Ishikawa (cell line): ENCODE data around the gene SGCD.

Source experiments
- CEBPB ChIP-seq: IDR thresholded peaks from 2 replicates; pipeline ENCODE4 v1.6.1; 2012
- CREB1 ChIP-seq: IDR thresholded peaks from 2 replicates; pipeline ENCODE4 v1.6.1; 2012; ENCODE audit warnings: low read depth
- EP300 ChIP-seq: IDR thresholded peaks from 2 replicates; pipeline ENCODE4 v1.6.1; 2012; ENCODE audit warnings: borderline replicate concordance
- FOXM1 ChIP-seq: IDR thresholded peaks from 2 replicates; pipeline ENCODE4 v1.6.1; 2012; ENCODE audit warnings: low read depth, borderline replicate concordance
- MAX ChIP-seq: IDR thresholded peaks from 2 replicates; pipeline ENCODE4 v1.6.1; 2012
- NFIC ChIP-seq: IDR thresholded peaks from 2 replicates; pipeline ENCODE4 v1.6.1; 2012
- REST ChIP-seq: IDR thresholded peaks from 2 replicates; pipeline ENCODE4 v1.6.1; 2012; ENCODE audit warnings: low read depth, mild to moderate bottlenecking
- TEAD4 ChIP-seq: IDR thresholded peaks from 2 replicates; pipeline ENCODE4 v1.6.1; 2012

GRCh38 chr5:156339139-156339841 is 12.3 kb downstream of the SGCD start:
- no peak for TF ChIP-seq REST
- TF ChIP-seq NFIC = no peak
- TF ChIP-seq CREB1 = no peak
- TF ChIP-seq TEAD4 = no peak
- no peak for TF ChIP-seq CEBPB
- no peak for TF ChIP-seq EP300
- no peak for TF ChIP-seq MAX
- no peak for TF ChIP-seq FOXM1
